Stimulated activated CD8-positive, alpha-beta memory T cell treated with anti-CD3 and anti-CD28 coated beads, Interleukin-4, amount 100 ng/mL, for 48 hours (primary cell): ENCODE results near the gene CKS1B.
"Not testable (repeated sequence)": the region's sequence is repeated elsewhere in the genome, so short reads cannot be mapped to it uniquely, and the experiment has no call there.

Experiments used
- DNase-seq: peaks from one replicate; pipeline ENCODE4 v3.0.0-alpha.2; 2020

Gene CKS1B

GRCh38 chr1:154988058-154988954 lies 13.8 kb downstream of the CKS1B start:
- DNase-seq: no peak

DNA sequence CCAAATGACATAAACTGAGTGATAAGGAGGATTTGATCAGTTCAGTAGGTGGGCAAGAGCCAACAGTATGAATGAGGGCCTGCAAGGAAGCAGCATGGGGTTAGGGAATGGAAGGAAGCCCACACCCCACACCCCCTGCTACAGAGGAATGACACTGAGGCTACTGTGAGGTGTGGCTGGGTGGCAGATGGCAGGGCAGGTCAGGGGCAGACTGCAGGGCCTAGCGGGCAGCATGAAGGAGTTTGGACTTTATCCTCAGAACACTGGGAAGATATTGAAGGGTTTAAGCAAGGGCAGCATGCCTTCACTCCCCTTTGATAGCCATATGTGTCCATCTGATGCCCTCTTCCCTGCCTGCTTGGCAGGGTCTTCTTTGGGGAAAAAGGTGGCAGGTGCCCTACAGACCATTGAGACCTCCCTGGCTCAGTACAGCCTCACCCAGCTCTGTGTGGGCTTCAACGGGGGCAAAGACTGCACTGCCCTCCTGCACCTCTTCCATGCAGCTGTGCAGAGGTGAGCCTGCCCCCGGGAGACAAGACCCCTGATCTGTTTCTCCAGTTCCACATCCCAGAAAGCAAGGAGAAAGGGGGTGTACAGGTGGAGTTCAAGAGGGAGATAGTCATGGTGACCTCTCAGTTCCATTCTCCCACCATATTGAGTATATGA lies 14.8 kb downstream of the CKS1B start:
- no peak for DNase-seq

- DNase-seq: no peak
Observed at GRCh38 chr1:154990276-154990675, 15.8 kb downstream of the CKS1B start.

DNA sequence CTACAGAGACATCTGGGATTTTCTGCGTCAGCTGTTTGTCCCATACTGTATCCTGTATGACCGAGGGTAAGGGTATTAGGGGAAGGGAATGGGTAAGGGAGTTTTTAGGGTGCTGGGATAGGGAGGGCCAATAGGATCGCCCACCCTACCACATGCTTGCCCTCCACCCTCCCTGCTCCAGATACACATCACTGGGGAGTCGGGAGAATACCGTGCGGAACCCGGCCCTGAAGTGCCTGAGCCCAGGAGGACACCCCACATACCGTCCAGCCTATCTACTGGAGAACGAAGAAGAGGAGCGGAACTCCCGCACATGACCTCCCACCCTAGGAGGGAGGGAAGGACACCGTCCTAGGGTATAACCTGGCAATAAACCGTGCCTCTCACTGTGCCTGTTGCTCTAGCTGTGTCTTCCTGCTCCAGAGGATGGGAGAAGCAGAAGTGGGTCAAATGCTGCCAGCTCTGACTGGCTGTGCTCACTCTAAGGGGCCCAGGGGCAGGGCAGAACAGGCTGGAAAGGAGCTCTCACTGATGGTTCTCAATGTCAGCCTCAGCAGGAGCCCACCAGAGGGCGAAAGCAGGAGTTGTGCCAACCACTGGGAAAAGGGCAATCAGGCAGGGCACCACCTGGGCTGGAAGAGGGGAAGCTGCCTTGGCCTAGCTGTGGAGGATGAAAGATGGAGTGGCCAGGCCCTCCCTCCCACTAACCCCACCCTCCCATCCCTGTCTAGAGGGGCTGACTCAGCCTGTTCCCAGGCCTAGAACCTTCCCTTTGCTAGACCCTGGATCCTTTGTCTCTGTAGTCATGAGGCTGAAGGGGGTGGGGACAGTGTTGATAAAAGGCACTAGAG lies 18.5 kb downstream of the CKS1B start:
- DNase-seq: no peak

DNA sequence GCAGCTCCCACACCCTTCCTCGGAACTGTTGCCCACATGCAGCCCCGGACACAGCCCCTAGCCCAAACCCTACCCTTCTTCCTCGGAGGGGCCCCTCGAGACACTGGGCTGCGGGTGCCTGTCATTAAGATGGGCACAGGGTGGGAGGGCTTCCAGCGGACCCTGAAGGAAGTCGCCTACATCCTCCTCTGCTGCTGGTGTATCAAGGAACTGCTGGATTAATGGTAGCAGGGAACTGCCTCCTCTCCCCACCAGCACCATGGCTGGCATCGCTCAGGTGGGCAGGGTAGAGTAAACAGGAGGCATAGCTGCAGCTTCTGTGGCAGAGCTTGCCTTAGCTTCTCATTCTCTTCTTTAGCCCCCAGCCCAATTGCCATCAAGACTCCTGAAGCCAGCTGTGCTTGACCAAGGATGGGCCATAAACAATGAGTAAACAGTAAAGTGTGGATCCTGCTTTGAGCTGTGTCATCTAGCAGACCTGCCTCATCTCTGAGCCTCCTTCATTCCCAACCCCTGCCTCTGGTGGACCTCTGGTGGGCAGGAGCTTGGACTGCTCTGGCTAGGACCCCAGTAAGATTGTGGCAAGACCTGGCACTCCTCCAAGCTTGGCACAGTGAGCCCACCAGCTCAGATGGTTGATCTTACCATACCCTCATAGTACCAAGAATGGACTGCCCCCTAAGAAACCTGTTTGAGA lies 19.2 kb downstream of the CKS1B start, which contains the start of gene LENEP:
Gene LENEP (plus strand): TSS at position 15 of the 697 bp plus-strand sequence. CDS start 22 bp downstream, at position 37.
- no peak for DNase-seq

- no peak for DNase-seq
Observed at GRCh38 chr1:154994269-154994587, 19.7 kb downstream of the CKS1B start.

- DNase-seq: no peak
Observed at GRCh38 chr1:154994591-154994990, 20.1 kb downstream of the CKS1B start.

GRCh38 chr1:154995301-154995983 lies 21.0 kb downstream of the CKS1B start:
- DNase-seq: not testable (repeated sequence)

DNA sequence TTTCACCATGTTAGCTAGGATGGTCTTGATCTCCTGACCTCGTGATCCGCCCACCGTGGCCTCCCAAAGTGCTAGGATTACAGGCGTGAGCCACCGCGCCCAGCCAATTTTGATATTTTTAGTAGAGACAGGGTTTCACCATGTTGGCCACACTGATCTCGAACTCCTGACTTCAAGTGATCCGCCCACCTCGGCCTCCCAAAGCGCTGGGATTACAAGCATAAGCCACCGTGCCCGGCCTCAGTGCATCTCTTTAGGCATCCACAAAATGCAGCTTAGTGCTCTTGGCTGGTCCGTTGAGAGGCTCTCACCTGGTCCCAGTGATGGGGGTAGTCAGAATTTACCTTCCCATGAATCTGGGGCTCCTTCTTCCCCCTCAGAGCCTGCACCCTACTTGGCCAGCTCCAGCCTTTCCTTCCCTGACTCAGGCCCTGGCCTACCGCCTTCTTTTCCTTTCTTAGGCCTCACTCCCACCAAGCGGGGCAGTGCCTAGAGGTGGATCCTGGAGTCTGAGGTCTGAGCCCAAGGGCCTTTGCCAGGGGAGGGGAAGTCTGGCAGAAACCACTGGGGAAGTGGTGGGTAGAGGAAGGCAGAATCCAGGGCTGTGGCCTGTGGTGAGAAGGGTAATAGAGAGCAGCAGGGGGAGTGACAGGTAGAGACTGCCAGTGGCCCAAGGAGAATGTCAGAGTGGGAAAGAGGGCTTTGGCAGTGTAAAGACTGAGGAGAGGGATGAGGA lies 22.7 kb downstream of the CKS1B start:
- no peak for DNase-seq

- DNase-seq: no peak
Observed at GRCh38 chr1:154998201-154998780, 23.8 kb downstream of the CKS1B start.

GRCh38 chr1:154998818-154999570 lies 24.5 kb downstream of the CKS1B start:
- DNase-seq: peak; percentile 90

GRCh38 chr1:154999571-155000410 lies 25.3 kb downstream of the CKS1B start:
- peak; percentile 80 for DNase-seq

DNA sequence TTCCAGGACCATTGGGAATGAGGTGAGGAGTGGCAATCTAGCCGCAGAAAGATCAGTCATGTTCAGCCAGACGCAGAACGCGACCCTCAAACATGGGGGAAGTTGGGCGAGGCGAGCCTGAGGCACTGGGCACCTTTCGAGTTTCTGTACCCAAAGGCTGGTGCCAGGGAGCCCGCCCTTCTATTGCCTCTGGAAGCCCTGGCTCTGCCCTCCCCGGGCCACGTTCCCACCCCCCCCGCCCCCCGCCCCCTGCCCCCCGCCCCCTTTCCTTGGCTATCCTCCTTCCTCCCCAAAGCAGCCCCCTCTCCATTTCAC lies 25.9 kb downstream of the CKS1B start:
- peak; percentile 69 for DNase-seq

- peak; percentile 92 for DNase-seq
Observed at GRCh38 chr1:155000726-155001424, 26.4 kb downstream of the CKS1B start.

DNA sequence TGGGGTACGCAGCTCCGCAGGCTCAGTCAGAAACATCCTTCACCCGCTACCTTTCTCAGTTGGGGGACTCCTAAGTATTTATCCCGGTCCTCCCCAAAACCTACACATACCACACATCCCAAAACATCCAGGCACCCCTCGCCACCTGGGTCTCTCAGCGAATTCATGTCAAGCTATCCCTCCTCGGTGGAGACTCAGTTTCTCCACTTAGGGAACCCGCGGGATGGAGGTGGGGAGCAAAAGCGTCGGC lies 26.9 kb downstream of the CKS1B start:
- DNase-seq: no peak

GRCh38 chr1:155001675-155002463 lies 27.4 kb downstream of the CKS1B start:
- peak; percentile 99 for DNase-seq

- no peak for DNase-seq
Observed at GRCh38 chr1:155002464-155003226, 28.2 kb downstream of the CKS1B start, which contains the start of gene ZBTB7B. TSS of gene ZBTB7B (plus strand) at chr1:155002802. CDS start at chr1:155014661, 11,859 bp downstream.
